ENCODE measurements around the gene SERGEF.

- TF ChIP-seq EZH2phosphoT487 (IDR thresholded peaks at IDR 0.05; ENCODE audit: insufficient read depth, low read depth) (no peak), EZH2 (IDR thresholded peaks at IDR 0.05; ENCODE audit: insufficient read depth, poor library complexity, severe bottlenecking) (no peak)
Observed at GRCh38 chr11:17918049-17918605, 94.7 kb downstream of the SERGEF start.
